ENCODE data around the gene MEI4. TPM values are rescaled to one million over a fixed set of nuclear protein-coding genes. Genes with fewer than 3 reads are reported as not detected.

Gene MEI4
- total RNA-seq, 2 experiments from 2014 or later = not detected

- Mint-ChIP-seq H3K9me3 (peaks cover under 1% of the 10 kb centered on the region), H3K4me1 (no peaks in the 10 kb centered on the region), H3K36me3 (ENCODE audit: low read depth) (no peaks in the 10 kb centered on the region), H3K4me3 (no peak overlapping the region), H3K27ac (no peak overlapping the region), H3K27me3 (no peaks in the 10 kb centered on the region)
- DNase-seq = no peak
- CTCF ChIA-PET = no interaction called here
- POLR2A ChIA-PET = no interaction called here
Measured at GRCh38 chr6:77972334-77972733, 319.5 kb downstream of the MEI4 start.

Other genes starting within 250 kb of the MEI4 start
- not detected for gene HTR1B, start 189.5 kb upstream of the MEI4 start, total RNA-seq

Measured in activated CD4-positive, alpha-beta memory T cell treated with anti-CD3 and anti-CD28 coated beads, Interleukin-2, amount 10 ng/mL, durations not matched to agents 7 days and 5 days (primary cell).